Smooth muscle cell of trachea (primary cell): ENCODE results near the gene CH25H. TPM values are rescaled to one million over a fixed set of nuclear protein-coding genes. Genes with fewer than 3 reads are reported as not detected.

Experiments
- total RNA-seq: library from RNA; depleted of rRNA; stranded (reverse); fragments of >200 nt; gene quantifications from 2 replicates; pipeline ENCODE4 v1.2.1, GENCODE V29; 2014

CH25H gene, protein sequence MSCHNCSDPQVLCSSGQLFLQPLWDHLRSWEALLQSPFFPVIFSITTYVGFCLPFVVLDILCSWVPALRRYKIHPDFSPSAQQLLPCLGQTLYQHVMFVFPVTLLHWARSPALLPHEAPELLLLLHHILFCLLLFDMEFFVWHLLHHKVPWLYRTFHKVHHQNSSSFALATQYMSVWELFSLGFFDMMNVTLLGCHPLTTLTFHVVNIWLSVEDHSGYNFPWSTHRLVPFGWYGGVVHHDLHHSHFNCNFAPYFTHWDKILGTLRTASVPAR
- 1.2 and 2.0 TPM in 2 replicates for total RNA-seq

DNA sequence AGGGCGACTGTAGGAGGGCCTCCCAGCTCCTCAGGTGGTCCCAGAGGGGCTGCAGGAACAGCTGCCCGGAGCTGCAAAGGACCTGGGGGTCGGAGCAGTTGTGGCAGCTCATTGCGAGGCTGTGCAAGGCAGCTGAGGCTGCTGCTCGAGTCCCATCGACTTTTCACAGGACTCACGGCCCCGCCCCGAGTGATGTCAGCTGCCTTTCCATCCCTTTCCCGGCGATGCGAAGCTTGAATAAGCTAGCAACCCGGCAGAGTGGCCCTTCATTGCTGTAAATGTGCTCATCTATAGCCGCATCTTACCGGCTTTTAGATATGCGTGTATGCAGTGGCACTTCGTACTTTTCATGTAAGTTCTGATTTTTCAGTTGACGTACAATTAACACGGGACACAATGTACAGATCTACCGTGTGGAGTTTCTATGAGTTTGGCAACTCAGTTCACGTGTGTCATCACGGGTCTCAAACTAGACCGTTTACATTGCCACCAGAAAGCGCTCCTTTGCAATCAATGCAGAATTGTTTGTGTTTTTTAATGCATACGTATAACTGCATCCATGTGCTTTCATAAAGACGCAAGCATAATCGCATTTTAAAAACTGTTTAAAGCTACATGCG is at the start of gene CH25H:
Gene CH25H (minus strand): TSS at position 137 of the 620 bp plus-strand sequence. CDS start 25 bp downstream, at position 112.

DNA sequence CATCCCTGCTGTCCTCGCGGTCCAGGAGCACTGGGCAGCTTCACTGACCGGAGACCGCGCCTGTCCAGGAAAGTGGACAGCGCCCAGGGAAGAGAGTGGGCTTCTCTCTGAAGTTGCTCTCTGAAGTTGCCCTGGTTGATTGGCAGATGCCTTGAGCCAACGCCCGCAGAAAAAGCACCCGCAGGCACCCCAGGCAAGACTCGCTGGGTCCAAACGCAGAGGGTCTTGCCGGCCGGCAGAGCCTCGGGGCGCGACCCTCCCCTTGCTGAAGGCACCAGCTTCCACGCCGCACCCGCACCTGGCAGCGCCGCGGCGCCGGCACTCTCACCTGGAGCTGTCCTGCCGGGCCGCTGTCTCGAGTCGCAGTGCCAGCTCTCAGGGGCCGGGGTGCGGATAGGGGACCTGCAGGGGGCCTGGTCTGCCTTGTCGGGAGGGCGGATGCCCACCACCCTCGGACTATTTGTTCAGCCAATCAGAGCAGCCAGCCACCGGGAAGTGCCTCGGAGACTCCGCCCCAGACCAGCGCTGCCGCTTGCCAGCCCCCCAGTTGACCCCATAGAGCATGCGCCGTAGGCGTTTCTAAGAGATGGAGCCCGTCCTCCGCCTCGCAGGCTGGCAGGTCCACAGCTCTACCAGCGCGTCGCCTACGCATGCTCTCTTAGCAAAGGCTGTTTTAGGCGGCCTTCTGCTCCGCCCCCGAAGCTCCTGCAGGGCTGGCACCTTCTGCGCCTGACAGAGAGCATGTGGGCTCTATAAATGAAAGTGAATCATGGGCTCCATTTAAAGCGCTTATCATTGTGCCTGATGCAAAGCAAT is 44.5 kb upstream of the CH25H start, which contains the start of gene LIPA:
Gene LIPA (minus strand): TSS at position 367 of the 816 bp plus-strand sequence. CDS start 4,127 bp downstream, outside the sequence.

Other genes starting within 250 kb of the CH25H start
- gene FAS, start 216.5 kb downstream of the CH25H start, total RNA-seq = 80.9 and 85.7 TPM in 2 replicates
- gene LIPA, start 44.5 kb upstream of the CH25H start, total RNA-seq = 63.7 and 84.8 TPM in 2 replicates
- 8.7 and 15.7 TPM in 2 replicates for gene IFIT2, start 94.7 kb upstream of the CH25H start, total RNA-seq
- 30.6 and 34.6 TPM in 2 replicates for gene IFIT3, start 120.7 kb upstream of the CH25H start, total RNA-seq
- not detected in 2 replicates for gene IFIT1B, start 170.7 kb upstream of the CH25H start, total RNA-seq
- 34.9 and 42.3 TPM in 2 replicates for gene IFIT1, start 185.3 kb upstream of the CH25H start, total RNA-seq
- gene IFIT5, start 207.3 kb upstream of the CH25H start, total RNA-seq = 27.0 and 27.5 TPM in 2 replicates